Endodermal cell (in vitro differentiated cells): ENCODE results near the gene CYREN. TPM values are rescaled to one million over a fixed set of nuclear protein-coding genes. Genes with fewer than 3 reads are reported as not detected.

ENCODE experiments used
- DNase-seq: peaks from one replicate; pipeline ENCODE4 v3.0.0-alpha.2; 2017
- H3K27ac ChIP-seq: 2 replicates; pipeline ENCODE4 v1.5.1; 2013; ENCODE audit warnings: mild to moderate bottlenecking, low read depth, low read length, moderate library complexity
- H3K27me3 ChIP-seq: 2 replicates; pipeline ENCODE4 v1.6.1; 2013; ENCODE audit warnings: mild to moderate bottlenecking, low read length, moderate library complexity; ENCODE audit not compliant: insufficient read depth, control insufficient read depth, poor library complexity, severe bottlenecking
- H3K36me3 ChIP-seq: 2 replicates; pipeline ENCODE4 v1.7.0; 2013; ENCODE audit warnings: mild to moderate bottlenecking, low read length, moderate library complexity; ENCODE audit not compliant: control insufficient read depth, insufficient read depth
- H3K4me1 ChIP-seq: one replicate; pipeline ENCODE4 v1.7.0; 2013; ENCODE audit warnings: low read length; ENCODE audit not compliant: control insufficient read depth, insufficient read depth
- H3K4me3 ChIP-seq: 2 replicates; pipeline ENCODE4 v1.5.1; 2013; ENCODE audit warnings: mild to moderate bottlenecking, low read length, moderate library complexity
- H3K9ac ChIP-seq: 2 replicates; pipeline ENCODE4 v1.6.1; 2013; ENCODE audit warnings: mild to moderate bottlenecking, low read length, moderate library complexity; ENCODE audit not compliant: poor library complexity, severe bottlenecking; ENCODE audit errors: extremely low read depth
- H3K9me3 ChIP-seq: 2 replicates; pipeline ENCODE4 v1.6.1; 2013; ENCODE audit warnings: mild to moderate bottlenecking, low read length, moderate library complexity; ENCODE audit not compliant: control insufficient read depth
- H3K27ac Mint-ChIP-seq: 2 replicates; pipeline ENCODE4 v1.8.0; 2020; ENCODE audit warnings: mixed read lengths
- H3K27me3 Mint-ChIP-seq: 2 replicates; pipeline ENCODE4 v1.8.0; 2021; ENCODE audit warnings: mild to moderate bottlenecking, mixed read lengths; ENCODE audit not compliant: insufficient read depth
- H3K36me3 Mint-ChIP-seq: 2 replicates; pipeline ENCODE4 v1.8.0; 2020; ENCODE audit warnings: low read depth, mixed read lengths
- H3K4me1 Mint-ChIP-seq: 2 replicates; pipeline ENCODE4 v1.8.0; 2020; ENCODE audit warnings: mixed read lengths
- H3K4me3 Mint-ChIP-seq: 2 replicates; pipeline ENCODE4 v1.8.0; 2020; ENCODE audit warnings: mild to moderate bottlenecking, moderate library complexity, mixed read lengths
- H3K9me3 Mint-ChIP-seq: 2 replicates; pipeline ENCODE4 v1.8.0; 2020; ENCODE audit warnings: mild to moderate bottlenecking, mixed read lengths
- CTCF ChIP-seq: fragments of 200-600 bp; sonication (generic); conservative IDR thresholded peaks from 2 replicates; pipeline ENCODE4 v1.5.0; 2021; ENCODE audit warnings: antibody characterized with exemption, mild to moderate bottlenecking
- WGBS, 2 experiments: methylation state at CpG; one replicate each; pipeline versions ENCODE4 v1.1.5 to v1.1.7; 2013; ENCODE audit warnings: missing lambda C conversion rate in 2 of 2, mixed read lengths in 1 of 2; ENCODE audit not compliant: insufficient coverage in 1 of 2, insufficient read length in 1 of 2; 5-methylcytosine and 5-hydroxymethylcytosine counted together
- total RNA-seq, 2 donors: library from RNA; stranded (reverse); fragmentation: NEBNext Ultra II Directional in 1 of 2; extraction: Animal tissue kit (Norgen Biotek cat#: 25700) in 1 of 2; gene quantifications; 2 replicates in 1 of 2; 3 replicates in 1 of 2; pipeline ENCODE4 v1.2.1, GENCODE V29; 2021

CYREN gene
- total RNA-seq, 2 donors from 2014 or later, result 60.6 to 67.8 TPM

- no peaks in the 10 kb centered on the region for H3K27me3 Mint-ChIP-seq
- DNase-seq, result no peak
- no peaks in the 10 kb centered on the region for H3K4me1 Mint-ChIP-seq
- no peak overlapping the region for H3K4me3 Mint-ChIP-seq
- no peak overlapping the region for H3K9ac ChIP-seq
- peaks cover 44% of the 10 kb centered on the region for H3K36me3 Mint-ChIP-seq
- no peaks in the 10 kb centered on the region for H3K9me3 Mint-ChIP-seq
- H3K27me3 ChIP-seq, result no peaks in the 10 kb centered on the region
- H3K27ac Mint-ChIP-seq, result no peak overlapping the region
- no peak for TF ChIP-seq CTCF
- H3K9me3 ChIP-seq, result no peaks in the 10 kb centered on the region
- H3K4me1 ChIP-seq, result no peaks in the 10 kb centered on the region
- H3K4me3 ChIP-seq, result no peak overlapping the region
- 93 to 98% methylated on average over 8 to 11 of the region's 11 CpGs for WGBS, 2 experiments
- H3K27ac ChIP-seq, result no peak overlapping the region
- peaks cover 21% of the 10 kb centered on the region for H3K36me3 ChIP-seq
Observed at GRCh38 chr7:135192914-135193536, 22.5 kb upstream of the CYREN start.

- H3K27me3 Mint-ChIP-seq, result no peaks in the 10 kb centered on the region
- no peak overlapping the region for H3K4me3 Mint-ChIP-seq
- Histone ChIP-seq H3K9me3 (no peaks in the 10 kb centered on the region), H3K27ac (no peak overlapping the region), H3K36me3 (peaks cover 21% of the 10 kb centered on the region), H3K27me3 (no peaks in the 10 kb centered on the region), H3K4me3 (no peak overlapping the region), H3K9ac (no peak overlapping the region), H3K4me1 (no peaks in the 10 kb centered on the region)
- DNase-seq, result no peak
- H3K36me3 Mint-ChIP-seq, result peaks cover 48% of the 10 kb centered on the region
- no peak overlapping the region for H3K27ac Mint-ChIP-seq
- H3K4me1 Mint-ChIP-seq, result no peaks in the 10 kb centered on the region
- TF ChIP-seq CTCF, result no peak
- H3K9me3 Mint-ChIP-seq, result no peaks in the 10 kb centered on the region
Observed at GRCh38 chr7:135190703-135191102, 20.2 kb upstream of the CYREN start.

- H3K4me1 ChIP-seq, result no peaks in the 10 kb centered on the region
- TF ChIP-seq CTCF, result no peak
- DNase-seq, result no peak
- peaks cover 22% of the 10 kb centered on the region for H3K36me3 ChIP-seq
- H3K27me3 ChIP-seq, result no peaks in the 10 kb centered on the region
- Mint-ChIP-seq H3K4me3 (no peak overlapping the region), H3K9me3 (no peaks in the 10 kb centered on the region), H3K4me1 (no peaks in the 10 kb centered on the region), H3K27me3 (no peaks in the 10 kb centered on the region), H3K36me3 (peaks cover 50% of the 10 kb centered on the region), H3K27ac (no peak overlapping the region)
- 94 to 100% methylated on average over 2 to 4 of the region's 4 CpGs for WGBS, 2 experiments
- H3K4me3 ChIP-seq, result no peak overlapping the region
- no peak overlapping the region for H3K9ac ChIP-seq
- no peak overlapping the region for H3K27ac ChIP-seq
- H3K9me3 ChIP-seq, result no peaks in the 10 kb centered on the region
Observed at GRCh38 chr7:135189961-135190360, 19.5 kb upstream of the CYREN start.
